Measurements from ENCODE around the gene PEAR1. TPM values are rescaled to one million over a fixed set of nuclear protein-coding genes. Genes with fewer than 3 reads are reported as not detected.
A peak's percentile ranks its signal among the peaks of the same experiment; 100 is the strongest.

The PEAR1 gene
- total RNA-seq, 1 donor from 2014 or later, result 1.9 TPM

DNA sequence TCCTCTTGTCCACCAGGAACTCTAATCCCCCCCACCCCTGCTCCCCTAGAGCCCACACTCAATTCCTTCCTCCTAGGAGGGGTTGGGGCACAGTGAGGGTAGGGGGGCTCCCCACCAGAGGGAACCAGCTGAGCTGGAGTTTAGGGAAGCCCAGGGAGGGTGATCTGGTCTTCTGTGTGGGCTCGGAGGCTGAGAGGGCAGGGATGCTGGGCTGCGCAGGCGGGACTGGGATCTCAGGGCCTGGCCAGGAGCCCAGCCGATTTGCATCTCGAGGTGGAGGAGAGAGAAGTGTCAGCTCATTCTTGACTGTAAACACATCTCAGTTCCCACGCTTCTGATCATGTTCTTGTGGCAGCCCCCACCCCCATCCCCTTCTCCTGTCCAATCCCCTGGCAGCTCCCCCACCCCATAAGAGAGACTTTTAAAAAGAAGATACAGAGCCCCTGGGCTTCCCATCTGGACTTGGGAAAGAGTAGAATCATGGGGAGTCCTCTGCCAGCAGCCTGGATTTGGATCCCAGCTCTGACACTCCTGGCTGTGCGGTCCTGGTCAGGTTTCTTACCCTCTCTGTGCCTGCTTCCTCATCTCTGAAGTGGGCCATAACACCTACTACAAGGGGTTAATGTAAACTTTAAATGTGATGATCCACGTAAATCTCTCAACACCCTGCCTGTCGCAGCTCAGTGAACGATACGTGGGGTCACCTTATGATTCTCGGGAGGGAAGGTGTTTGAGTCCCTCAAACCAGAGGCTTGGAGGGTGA is 6.6 kb downstream of the PEAR1 start:
- peak; percentile 59 for DNase-seq (ENCODE audit: low spot score)

DNA sequence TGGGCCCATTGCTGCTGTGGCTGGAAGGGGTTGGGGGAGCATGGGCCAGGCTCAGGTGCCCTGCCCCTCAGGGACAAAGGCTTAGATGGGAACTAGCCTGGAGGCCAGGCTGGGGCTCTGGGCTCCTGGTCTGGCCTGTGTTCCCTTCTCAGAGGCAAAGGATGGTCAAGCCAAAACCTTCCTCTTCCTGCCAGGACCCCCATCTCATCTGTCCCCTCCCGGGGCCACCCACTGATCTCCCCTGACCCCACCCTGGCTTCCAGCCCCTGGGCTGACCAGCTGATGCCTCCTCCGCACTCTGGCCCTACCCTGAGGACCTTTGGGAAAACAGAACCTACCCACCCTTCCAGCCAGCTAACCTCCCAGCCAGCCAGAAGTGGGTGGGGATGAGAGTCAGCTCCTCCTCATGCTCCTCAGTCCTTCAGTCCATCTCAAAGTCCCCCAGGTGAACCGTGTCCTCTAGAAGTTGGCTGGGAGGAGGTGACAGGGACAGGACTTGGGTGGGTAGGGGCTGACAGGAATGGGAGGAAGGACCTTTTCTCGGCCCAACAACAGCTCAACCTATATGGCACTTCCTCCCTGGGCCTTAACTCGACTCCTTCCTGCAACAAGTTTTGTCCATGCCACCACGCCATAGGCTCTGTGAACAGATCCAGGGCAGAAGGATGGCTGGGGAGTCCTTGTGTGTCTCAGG is 7.5 kb downstream of the PEAR1 start:
- DNase-seq (ENCODE audit: low spot score), result no peak

DNA sequence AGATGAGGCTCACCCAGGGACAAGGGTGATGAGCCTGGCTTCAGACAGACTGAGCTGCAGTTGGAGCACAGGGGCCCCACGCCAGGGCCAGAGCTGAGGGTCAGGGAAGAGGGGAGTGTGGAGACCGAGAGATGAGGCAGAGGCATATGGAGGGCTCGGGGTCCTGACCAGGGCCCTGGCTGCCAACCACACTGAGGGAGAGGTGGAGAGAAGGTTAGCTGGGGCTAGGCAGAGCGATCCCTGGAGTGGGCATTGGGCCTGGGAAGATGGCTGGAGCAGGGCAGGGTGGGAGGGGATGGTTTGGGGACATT is 8.0 kb downstream of the PEAR1 start:
- DNase-seq (ENCODE audit: low spot score), result no peak

DNA sequence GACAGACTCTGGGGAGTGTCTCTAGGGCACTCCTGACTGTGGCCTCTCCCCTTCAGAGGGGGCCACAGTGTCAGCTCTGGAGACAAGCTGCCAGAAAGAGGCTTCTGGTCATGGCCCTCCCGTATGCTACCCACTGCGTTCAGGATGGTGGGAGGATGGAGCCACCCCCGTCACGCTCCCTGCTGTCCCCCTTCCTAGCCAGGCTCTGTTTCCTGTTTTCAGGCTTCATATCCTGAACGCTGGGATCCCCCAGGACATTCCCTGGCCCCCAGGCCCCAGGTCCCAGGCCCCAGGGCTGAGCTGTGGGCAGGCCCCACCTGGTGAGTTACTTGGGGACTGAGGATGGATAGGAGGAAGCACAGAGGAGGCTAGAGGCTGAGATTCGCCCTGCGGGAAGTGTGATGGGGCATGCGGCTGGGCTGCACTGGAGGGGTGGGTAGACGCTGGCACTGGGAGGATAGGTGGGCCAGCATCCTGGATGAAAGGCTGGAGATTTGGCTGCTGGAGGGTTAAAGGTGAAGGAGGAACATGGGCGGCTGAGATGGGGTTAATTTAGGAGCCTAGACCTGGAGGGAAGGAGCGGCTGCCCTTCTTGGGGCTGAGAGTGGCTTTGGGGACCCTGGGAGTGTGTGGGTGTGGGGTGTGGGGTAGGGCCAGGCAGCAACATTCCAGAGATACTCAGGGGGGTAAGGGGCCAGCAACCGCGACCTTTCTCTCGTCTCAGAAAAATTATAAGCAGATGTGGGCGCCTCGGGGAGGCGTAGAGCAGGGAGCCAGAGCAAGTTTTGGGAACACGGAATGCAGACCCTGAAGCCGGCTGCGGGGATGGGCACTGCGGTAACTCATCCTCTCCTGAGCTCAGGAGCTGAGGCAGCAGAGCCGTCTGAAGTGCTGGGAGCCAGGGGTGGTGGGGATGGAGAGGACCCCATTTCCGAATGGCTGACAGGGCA is 8.7 kb downstream of the PEAR1 start:
- DNase-seq (ENCODE audit: low spot score), result no peak

DNA sequence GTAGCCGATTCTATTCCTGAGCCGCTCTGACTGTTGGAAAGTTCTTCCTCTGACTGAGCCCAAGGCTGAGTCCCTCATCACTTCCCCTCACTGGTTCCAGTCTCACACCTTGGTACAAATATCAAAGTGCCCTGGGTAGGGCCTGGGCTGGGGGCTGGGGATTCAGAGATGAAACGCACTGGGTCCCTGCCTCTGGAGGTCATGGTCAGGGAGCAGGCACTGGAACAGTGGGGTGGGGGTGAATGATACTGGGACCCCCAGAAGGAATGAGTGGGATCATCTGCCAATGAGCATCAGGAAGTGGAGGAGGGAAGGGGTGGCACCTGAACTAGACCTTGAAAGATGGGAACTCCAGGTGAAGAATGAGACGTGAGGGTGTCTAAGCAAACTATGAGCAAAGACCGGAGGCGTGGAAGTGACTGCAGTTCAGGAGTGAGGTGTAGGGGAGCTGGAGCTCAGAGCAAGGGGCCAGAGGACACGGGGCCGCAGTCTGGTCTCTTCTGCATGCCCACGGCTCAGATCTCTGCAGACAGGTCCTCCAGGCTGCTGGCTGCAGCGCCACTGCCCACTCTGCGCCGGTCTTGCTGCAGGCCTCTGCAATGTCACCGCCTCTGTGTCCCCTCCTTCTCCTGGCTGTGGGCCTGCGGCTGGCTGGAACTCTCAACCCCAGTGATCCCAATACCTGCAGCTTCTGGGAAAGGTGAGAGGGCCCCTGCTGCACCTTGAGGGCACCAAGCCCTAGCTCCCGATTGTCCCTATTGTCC is 10.0 kb downstream of the PEAR1 start:
- no peak for DNase-seq (ENCODE audit: low spot score)

DNA sequence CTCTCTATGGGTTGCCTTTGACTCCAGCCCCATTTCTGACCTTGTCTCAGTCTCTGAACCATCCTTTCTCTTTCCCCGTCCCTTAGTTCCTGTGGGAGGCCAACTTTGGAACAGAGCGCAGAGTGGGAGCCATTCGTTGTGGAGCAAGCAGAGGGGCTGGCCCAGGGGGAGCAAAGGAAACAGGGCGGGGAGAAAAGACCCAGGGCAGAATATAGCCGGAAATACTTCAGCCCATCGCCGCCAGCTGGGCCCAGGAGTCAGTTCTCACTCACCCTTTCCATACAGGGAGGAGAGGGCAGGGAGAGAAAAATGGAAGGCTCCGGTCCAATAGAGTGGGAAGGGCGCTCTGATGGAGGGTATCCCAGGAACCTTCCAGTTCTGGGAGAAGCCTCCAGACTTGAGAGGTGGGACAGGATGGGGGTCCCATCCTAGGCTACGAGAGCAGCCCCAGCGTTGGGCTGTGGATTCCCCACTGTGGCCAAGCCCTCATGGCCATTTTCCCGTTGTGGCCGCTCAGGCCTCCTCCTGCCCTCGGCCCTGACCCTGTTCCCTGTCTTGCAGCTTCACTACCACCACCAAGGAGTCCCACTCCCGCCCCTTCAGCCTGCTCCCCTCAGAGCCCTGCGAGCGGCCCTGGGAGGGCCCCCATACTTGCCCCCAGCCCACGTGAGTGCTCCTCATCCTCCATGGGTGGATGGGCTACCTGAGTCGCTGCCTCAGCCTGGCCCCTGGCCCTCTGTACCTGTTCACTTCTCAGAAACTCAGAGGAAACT is 10.9 kb downstream of the PEAR1 start:
- DNase-seq (ENCODE audit: low spot score), result no peak

DNA sequence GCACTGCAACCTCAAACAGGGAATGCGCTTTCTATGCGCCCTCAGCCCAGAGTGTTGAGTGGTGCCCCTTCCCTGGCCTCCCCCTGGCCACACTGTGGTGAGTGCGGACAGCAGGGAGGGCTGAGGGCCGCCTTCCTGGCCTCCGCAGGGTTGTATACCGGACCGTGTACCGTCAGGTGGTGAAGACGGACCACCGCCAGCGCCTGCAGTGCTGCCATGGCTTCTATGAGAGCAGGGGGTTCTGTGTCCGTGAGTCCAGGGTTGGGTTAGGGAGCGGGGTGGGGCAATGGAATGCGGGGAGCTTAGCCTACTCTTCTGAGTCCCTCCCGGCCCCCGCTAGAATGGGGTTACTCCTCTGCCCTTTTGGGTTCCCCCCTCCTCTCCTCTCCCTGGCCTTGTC is 11.7 kb downstream of the PEAR1 start:
- no peak for DNase-seq (ENCODE audit: low spot score)

DNA sequence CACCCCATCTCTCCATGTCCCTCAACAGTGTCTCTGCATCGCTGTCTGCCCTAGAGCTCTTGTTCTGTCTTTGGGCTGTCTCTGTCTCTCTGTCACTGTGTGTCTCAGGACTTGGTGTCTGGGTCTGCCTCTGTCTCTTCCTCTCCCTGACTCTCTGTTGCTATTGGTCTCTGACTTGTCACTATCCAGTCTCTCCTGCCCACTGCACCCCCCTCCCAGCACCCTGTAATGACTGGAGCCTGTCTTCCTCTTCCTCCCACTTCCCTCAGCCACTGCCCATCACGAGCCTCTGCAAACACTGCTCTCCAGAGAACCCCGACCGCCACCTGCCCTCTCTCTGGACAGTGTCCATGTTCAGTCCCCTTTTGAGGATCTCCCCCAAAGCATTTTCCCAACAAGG is 12.1 kb downstream of the PEAR1 start:
- no peak for DNase-seq (ENCODE audit: low spot score)

DNA sequence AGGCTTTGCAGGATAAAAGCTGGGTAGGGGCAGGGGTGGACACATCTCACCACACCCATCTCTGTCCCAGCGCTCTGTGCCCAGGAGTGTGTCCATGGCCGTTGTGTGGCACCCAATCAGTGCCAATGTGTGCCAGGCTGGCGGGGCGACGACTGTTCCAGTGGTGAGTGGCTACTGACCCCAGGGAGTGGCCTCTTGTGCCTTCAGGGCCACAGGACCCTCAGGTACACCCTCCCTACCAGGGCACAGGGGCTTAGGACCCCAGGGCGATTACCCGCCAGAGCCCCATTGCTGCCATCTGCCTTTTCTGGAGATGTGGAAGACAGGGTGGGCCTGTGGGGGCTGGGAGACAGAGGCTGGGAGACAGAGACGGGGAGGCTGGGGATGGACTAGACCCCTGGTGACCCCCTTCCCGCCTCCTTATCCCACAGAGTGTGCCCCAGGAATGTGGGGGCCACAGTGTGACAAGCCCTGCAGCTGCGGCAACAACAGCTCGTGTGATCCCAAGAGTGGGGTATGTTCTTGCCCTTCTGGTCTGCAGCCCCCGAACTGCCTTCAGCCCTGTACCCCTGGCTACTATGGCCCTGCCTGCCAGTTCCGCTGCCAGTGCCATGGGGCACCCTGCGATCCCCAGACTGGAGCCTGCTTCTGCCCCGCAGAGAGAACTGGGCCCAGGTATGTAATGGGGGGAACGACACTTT is 12.8 kb downstream of the PEAR1 start:
- no peak for DNase-seq (ENCODE audit: low spot score)

DNA sequence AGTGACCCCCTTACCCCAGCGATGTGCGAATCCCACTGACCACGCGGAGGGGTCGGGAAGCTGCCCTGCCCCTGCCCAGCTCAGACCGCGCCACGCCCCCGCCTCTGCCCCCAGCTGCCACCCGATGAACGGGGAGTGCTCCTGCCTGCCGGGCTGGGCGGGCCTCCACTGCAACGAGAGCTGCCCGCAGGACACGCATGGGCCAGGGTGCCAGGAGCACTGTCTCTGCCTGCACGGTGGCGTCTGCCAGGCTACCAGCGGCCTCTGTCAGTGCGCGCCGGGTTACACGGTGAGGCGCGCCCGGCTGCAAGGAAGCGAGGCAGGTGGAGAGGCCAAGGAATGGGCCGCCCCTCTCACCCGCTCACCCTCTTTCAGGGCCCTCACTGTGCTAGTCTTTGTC is 15.0 kb downstream of the PEAR1 start:
- DNase-seq (ENCODE audit: low spot score), result no peak

DNA sequence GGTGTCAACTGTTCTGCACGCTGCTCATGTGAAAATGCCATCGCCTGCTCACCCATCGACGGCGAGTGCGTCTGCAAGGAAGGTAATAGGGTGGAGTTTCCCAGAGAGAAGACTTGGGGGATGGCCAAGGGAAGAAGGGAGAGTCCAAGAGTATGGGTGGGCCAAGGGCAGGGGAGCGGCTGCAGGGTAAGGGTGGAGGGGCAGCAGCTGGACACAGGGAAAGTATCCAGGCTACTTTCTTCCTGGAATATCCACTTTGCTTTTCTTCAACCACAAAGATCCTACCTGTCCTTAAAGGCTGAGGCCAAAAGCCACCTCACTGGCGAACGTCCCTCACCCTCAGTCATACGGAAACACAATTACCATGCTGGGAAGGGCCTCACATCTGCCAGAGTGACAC is 15.4 kb downstream of the PEAR1 start:
- no peak for DNase-seq (ENCODE audit: low spot score)

DNA sequence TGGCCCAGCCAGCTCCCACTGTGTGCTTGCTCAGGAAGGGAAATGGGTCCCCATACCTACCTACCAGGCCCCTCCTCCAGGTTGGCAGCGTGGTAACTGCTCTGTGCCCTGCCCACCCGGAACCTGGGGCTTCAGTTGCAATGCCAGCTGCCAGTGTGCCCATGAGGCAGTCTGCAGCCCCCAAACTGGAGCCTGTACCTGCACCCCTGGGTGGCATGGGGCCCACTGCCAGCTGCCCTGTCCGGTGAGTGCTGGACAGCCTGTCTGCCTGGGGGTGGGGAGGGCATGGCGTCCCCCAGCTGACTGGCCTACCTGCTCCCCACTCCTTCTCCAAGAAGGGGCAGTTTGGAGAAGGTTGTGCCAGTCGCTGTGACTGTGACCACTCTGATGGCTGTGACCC is 16.2 kb downstream of the PEAR1 start:
- no peak for DNase-seq (ENCODE audit: low spot score)

DNA sequence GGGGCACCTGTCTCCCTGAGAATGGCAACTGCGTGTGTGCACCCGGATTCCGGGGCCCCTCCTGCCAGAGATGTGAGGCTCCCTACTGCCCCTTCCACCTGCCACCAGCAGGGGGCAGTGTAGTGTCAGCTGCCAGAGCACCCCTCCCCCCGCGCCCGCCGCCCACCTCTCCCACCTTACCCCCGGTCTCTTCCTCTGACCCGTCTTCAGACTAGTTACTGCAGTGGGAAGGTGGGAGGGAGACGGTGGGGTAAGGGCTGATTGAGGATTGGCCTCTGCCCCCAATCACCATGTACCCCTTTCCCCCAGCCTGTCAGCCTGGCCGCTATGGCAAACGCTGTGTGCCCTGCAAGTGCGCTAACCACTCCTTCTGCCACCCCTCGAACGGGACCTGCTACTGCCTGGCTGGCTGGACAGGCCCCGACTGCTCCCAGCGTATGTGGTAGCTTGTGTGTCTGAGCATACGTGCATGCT is 16.8 kb downstream of the PEAR1 start:
- no peak for DNase-seq (ENCODE audit: low spot score)

DNA sequence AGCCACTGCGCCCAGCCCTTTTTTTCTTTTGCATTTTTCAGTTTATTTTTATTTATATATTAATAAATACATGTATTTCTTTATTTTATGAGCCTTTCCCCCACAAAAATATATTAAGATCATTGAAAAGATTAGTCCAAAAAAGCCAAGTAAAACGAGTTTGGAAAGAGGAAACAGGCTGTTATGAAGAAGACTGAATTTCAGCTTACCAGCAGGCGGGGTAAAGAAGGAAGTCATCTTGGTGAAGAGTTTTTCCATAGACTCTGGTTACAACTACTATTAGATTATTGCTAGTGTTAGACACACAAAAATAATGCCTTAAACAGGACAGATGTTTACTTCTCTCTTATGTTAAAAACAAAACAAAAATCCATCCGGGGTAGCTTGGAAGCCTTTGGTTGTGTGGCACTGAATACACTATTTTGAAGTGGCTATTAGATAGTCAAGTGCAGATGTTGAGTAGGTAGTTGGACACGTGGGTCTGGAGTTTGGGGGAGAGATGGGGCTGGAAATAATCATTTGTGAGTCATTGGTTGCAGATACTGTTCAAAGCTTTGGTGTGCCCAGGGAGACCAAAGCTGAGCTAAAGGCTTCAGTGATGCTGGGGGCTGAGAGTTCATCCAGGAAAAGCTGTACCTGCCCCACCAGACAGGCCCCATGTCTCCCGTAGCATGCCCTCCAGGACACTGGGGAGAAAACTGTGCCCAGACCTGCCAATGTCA is 18.2 kb downstream of the PEAR1 start:
- no peak for DNase-seq (ENCODE audit: low spot score)

DNA sequence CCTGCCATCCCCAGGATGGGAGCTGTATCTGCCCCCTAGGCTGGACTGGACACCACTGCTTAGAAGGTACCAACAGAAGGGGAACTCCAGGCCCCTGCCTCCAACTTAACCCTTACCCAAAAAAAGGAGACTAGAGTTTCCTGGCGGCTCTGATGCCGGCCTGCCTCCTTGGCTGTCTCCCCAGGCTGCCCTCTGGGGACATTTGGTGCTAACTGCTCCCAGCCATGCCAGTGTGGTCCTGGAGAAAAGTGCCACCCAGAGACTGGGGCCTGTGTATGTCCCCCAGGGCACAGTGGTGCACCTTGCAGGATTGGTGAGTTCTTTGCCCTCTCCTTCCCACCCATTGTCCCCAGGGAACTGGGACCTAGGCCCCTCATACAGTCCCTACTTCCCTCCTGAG is 18.8 kb downstream of the PEAR1 start:
- no peak for DNase-seq (ENCODE audit: low spot score)

DNA sequence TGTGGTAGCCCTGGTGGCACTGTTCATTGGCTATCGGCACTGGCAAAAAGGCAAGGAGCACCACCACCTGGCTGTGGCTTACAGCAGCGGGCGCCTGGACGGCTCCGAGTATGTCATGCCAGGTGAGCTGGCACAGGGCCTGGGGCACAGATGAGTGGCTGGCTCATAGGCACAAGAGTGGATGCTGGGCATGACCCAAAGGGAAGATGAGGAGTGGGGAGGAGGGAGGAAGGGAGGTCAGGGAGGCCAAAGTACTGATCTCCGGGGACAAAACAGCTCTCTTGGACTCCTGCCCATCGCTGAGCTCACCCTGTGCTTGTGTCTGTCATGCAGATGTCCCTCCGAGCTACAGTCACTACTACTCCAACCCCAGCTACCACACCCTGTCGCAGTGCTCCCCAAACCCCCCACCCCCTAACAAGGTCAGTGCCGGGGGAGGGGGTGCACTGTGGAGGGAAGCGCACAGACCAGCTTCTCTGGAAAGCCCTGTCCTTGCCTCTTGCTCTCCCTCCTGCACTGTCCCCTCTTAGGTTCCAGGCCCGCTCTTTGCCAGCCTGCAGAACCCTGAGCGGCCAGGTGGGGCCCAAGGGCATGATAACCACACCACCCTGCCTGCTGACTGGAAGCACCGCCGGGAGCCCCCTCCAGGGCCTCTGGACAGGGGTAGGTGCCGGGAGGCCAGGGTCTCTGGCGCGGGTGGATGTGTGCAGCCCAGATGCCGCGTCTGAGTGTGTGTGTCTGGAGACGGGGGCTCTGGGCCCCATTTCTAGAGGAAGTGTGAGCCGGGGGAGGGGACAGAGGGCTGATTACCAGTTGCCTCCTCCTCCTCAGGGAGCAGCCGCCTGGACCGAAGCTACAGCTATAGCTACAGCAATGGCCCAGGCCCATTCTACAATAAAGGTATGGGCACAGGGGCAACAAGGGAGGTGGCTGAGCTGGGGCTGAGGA is 19.6 kb downstream of the PEAR1 start:
- DNase-seq (ENCODE audit: low spot score), result peak; percentile 83

DNA sequence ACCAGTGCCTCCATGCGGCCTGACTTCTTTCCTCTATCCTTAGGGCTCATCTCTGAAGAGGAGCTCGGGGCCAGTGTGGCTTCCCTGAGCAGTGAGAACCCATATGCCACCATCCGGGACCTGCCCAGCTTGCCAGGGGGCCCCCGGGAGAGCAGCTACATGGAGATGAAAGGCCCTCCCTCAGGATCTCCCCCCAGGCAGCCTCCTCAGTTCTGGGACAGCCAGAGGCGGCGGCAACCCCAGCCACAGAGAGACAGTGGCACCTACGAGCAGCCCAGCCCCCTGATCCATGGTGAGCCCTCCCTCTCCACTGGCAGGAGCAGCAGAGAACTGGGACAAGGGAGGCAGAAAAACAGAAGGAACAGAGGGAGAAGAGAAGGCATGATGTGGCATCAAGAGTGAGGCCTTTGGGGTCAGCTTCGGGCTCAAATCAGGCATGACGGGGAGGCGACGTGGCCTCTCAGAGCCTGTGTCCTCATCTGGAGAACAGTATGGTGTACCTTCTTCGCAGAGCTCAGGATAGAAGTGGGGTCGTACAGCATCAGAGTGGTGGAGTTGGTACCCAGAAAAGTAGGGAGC is 20.4 kb downstream of the PEAR1 start:
- no peak for DNase-seq (ENCODE audit: low spot score)

DNA sequence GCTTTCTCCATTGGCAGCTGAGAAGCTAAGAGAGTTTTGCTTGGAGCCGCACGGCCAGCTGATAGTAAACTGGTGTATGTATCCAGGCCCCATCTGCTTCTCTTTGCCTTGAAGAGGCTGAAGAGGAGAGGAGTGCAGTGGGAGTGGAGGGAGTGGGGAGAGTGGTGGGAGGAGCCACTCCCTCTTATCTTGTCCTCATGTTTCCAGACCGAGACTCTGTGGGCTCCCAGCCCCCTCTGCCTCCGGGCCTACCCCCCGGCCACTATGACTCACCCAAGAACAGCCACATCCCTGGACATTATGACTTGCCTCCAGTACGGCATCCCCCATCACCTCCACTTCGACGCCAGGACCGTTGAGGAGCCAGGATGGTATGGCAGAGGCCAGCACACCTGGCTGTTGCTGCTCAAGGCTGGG is 20.9 kb downstream of the PEAR1 start:
- DNase-seq (ENCODE audit: low spot score), result peak; percentile 75
